Measurements from ENCODE around the gene RPS15.

RPS15 gene

GRCh38 chr19:1408300-1409203 is 29.6 kb upstream of the RPS15 start:
- H2AFZ ChIP-seq, result peak overlapping the region; percentile 36
- H3K4me1 ChIP-seq, result peaks cover 31% of the 10 kb centered on the region
- peak overlapping the region; percentile 92 for H3K9ac ChIP-seq
- no peaks in the 10 kb centered on the region for H3K27me3 ChIP-seq (ENCODE audit: control insufficient read depth, insufficient read depth, low read length)
- no peaks in the 10 kb centered on the region for H3K9me3 ChIP-seq (ENCODE audit: control insufficient read depth, low read length)
- no peaks in the 10 kb centered on the region for H3K36me3 ChIP-seq (ENCODE audit: control insufficient read depth, insufficient read depth, low read length)
- peak overlapping the region; percentile 80 for H3K27ac ChIP-seq
- peaks cover 51% of the 10 kb centered on the region for H3K79me2 ChIP-seq
- H3K4me2 ChIP-seq (ENCODE audit: low read length), result peak overlapping the region; percentile 95
- no peak for TF ChIP-seq CTCF (IDR thresholded peaks at IDR 0.05)
- peak overlapping the region; percentile 89 for H3K4me3 ChIP-seq (ENCODE audit: low read depth, low read length)

- Histone ChIP-seq H3K27ac (peak overlapping the region; percentile 80), H3K4me3 (ENCODE audit: low read depth, low read length) (peak overlapping the region; percentile 89), H3K4me2 (ENCODE audit: low read length) (peak overlapping the region; percentile 95), H3K9ac (no peak overlapping the region), H3K27me3 (ENCODE audit: control insufficient read depth, insufficient read depth, low read length) (no peaks in the 10 kb centered on the region), H3K4me1 (peaks cover 31% of the 10 kb centered on the region), H3K36me3 (ENCODE audit: control insufficient read depth, insufficient read depth, low read length) (no peaks in the 10 kb centered on the region), H3K9me3 (ENCODE audit: control insufficient read depth, low read length) (no peaks in the 10 kb centered on the region), H2AFZ (no peak overlapping the region), H3K79me2 (peaks cover 55% of the 10 kb centered on the region)
- TF ChIP-seq CTCF (IDR thresholded peaks at IDR 0.05), result no peak
Observed at GRCh38 chr19:1409204-1410005, 28.8 kb upstream of the RPS15 start.

- Histone ChIP-seq H3K79me2 (peaks cover 57% of the 10 kb centered on the region), H3K9me3 (ENCODE audit: control insufficient read depth, low read length) (no peaks in the 10 kb centered on the region), H3K4me1 (peaks cover 36% of the 10 kb centered on the region), H3K4me3 (ENCODE audit: low read depth, low read length) (no peak overlapping the region), H3K4me2 (ENCODE audit: low read length) (peak overlapping the region; percentile 95), H2AFZ (no peak overlapping the region), H3K9ac (no peak overlapping the region), H3K27me3 (ENCODE audit: control insufficient read depth, insufficient read depth, low read length) (no peaks in the 10 kb centered on the region), H3K27ac (peak overlapping the region; percentile 17), H3K36me3 (ENCODE audit: control insufficient read depth, insufficient read depth, low read length) (no peaks in the 10 kb centered on the region)
- no peak for TF ChIP-seq CTCF (IDR thresholded peaks at IDR 0.05)
Observed at GRCh38 chr19:1410136-1410786, 27.9 kb upstream of the RPS15 start.

- TF ChIP-seq CTCF (IDR thresholded peaks at IDR 0.05), result no peak
- Histone ChIP-seq H3K4me2 (ENCODE audit: low read length) (no peak overlapping the region), H3K27ac (peak overlapping the region; percentile 17), H3K9ac (no peak overlapping the region), H3K27me3 (ENCODE audit: control insufficient read depth, insufficient read depth, low read length) (no peaks in the 10 kb centered on the region), H3K4me1 (peaks cover 41% of the 10 kb centered on the region), H2AFZ (no peak overlapping the region), H3K9me3 (ENCODE audit: control insufficient read depth, low read length) (no peaks in the 10 kb centered on the region), H3K79me2 (peaks cover 58% of the 10 kb centered on the region), H3K36me3 (ENCODE audit: control insufficient read depth, insufficient read depth, low read length) (no peaks in the 10 kb centered on the region), H3K4me3 (ENCODE audit: low read depth, low read length) (no peak overlapping the region)
Observed at GRCh38 chr19:1410789-1411188, 27.4 kb upstream of the RPS15 start.

Data from parathyroid adenoma (tissue), 2 donors.